Endothelial cell of umbilical vein (primary cell): ENCODE measurements around the gene TIMM10. TPM values are rescaled to one million over a fixed set of nuclear protein-coding genes. Genes with fewer than 3 reads are reported as not detected.

Experiments used
- BruUV-seq: library from RNA; stranded (reverse); fragments of 400-500 nt; replicated peaks from 2 replicates; lab custom pipeline; 2021; lab: Mats Ljungman, UMichigan
- CTCF ChIA-PET: fragments of 300-600, 350-600 bp; sonication (Branson Sonifier 250); formaldehyde crosslinking; loops from one replicate; lab custom pipeline; 2021; ENCODE audit warnings: antibody characterized with exemption, inconsistent platforms; lab: Charles Lee
- POLR2A ChIA-PET: fragments of 300-600, 350-600 bp; sonication (Branson Sonifier 250); formaldehyde crosslinking; loops from one replicate; lab custom pipeline; 2021; ENCODE audit warnings: antibody characterized with exemption, inconsistent platforms; lab: Charles Lee
- DNase-seq: peaks from one replicate; pipeline ENCODE4 v3.0.0-alpha.2; 2011; ENCODE audit warnings: low read depth, low spot score
- FAIRE-seq: peaks from 2 replicates; lab custom pipeline; 2011; peaks lifted over from hg19 to GRCh38; lab: Jason Lieb, UNC
- H2AFZ ChIP-seq: 2 replicates; pipeline ENCODE4 v1.6.0; 2012; ENCODE audit warnings: low read depth, low read length, control low read depth, inconsistent platforms
- H3K27ac ChIP-seq: 2 replicates; pipeline ENCODE4 v1.5.1; 2011; ENCODE audit warnings: low read depth, mild to moderate bottlenecking, control low read depth, low read length, moderate library complexity; ENCODE audit not compliant: insufficient read depth
- H3K27me3 ChIP-seq, 2 experiments: 2 replicates each; pipeline versions ENCODE4 v1.6.0 to v1.6.1; 2011; ENCODE audit warnings: low read length in 2 of 2, mixed read lengths in 1 of 2; ENCODE audit not compliant: control insufficient read depth in 2 of 2, insufficient read depth in 2 of 2
- H3K36me3 ChIP-seq, 2 experiments: 2 replicates in 1 of 2; 3 replicates in 1 of 2; pipeline ENCODE4 v1.5.1; 2011; ENCODE audit warnings: low read length in 2 of 2, mild to moderate bottlenecking in 1 of 2, moderate library complexity in 1 of 2; ENCODE audit not compliant: control insufficient read depth in 2 of 2, insufficient read depth in 2 of 2; ENCODE audit errors: extremely low read depth in 1 of 2
- H3K4me1 ChIP-seq: 3 replicates; pipeline ENCODE4 v1.5.1; 2011; ENCODE audit warnings: mild to moderate bottlenecking, low read length; ENCODE audit not compliant: control insufficient read depth, insufficient read depth; ENCODE audit errors: extremely low read depth
- H3K4me2 ChIP-seq: 2 replicates; pipeline ENCODE4 v1.6.1; 2011; ENCODE audit warnings: low read length, control low read depth, mixed read lengths; ENCODE audit not compliant: insufficient read depth
- H3K4me3 ChIP-seq, 3 experiments: fragments of 200-600 bp in 1 of 3; sonication (generic), shearing (Covaris generic) in 1 of 3; replicated peaks in 1 of 3; 2 replicates each; pipeline ENCODE4 v1.5.1; 2011 to 2016; ENCODE audit warnings: control low read depth in 3 of 3, low read length in 3 of 3, mild to moderate bottlenecking in 2 of 3, inconsistent platforms in 1 of 3, low read depth in 1 of 3, moderate library complexity in 1 of 3; ENCODE audit not compliant: insufficient read depth in 1 of 3
- H3K79me2 ChIP-seq: 2 replicates; pipeline ENCODE4 v1.6.0; 2012; ENCODE audit warnings: low read length, inconsistent platforms; ENCODE audit not compliant: control insufficient read depth, insufficient read depth
- H3K9ac ChIP-seq: replicated peaks from 2 replicates; pipeline ENCODE3; 2011; ENCODE audit warnings: low read length, control low read depth; ENCODE audit not compliant: insufficient read depth; ENCODE audit errors: extremely low read depth
- H3K9me1 ChIP-seq: replicated peaks from 3 replicates; pipeline ENCODE4 v1.6.0; 2011; ENCODE audit warnings: mild to moderate bottlenecking, low read length; ENCODE audit not compliant: control insufficient read depth, insufficient read depth; ENCODE audit errors: extremely low read depth
- H3K9me3 ChIP-seq: replicated peaks from 2 replicates; pipeline ENCODE4 v1.5.1; 2012; ENCODE audit warnings: low read length, inconsistent platforms; ENCODE audit not compliant: control insufficient read depth, insufficient read depth
- H4K20me1 ChIP-seq: replicated peaks from 2 replicates; pipeline ENCODE3; 2011; ENCODE audit warnings: mild to moderate bottlenecking, low read length; ENCODE audit not compliant: control insufficient read depth, insufficient read depth; ENCODE audit errors: extremely low read depth
- EZH2 ChIP-seq: IDR thresholded peaks from 2 replicates; pipeline ENCODE4 v1.6.1; 2012; ENCODE audit warnings: borderline replicate concordance, low read depth, mild to moderate bottlenecking, moderate library complexity, low read length, inconsistent platforms; ENCODE audit not compliant: severe bottlenecking
- FOS ChIP-seq: IDR thresholded peaks from 2 replicates; pipeline ENCODE4 v1.6.1; 2011; ENCODE audit warnings: mild to moderate bottlenecking, low read length, moderate library complexity, borderline replicate concordance; ENCODE audit not compliant: insufficient read depth
- GATA2 ChIP-seq: IDR thresholded peaks from 2 replicates; pipeline ENCODE4 v1.7.0; 2011; ENCODE audit warnings: low read depth, mild to moderate bottlenecking, moderate library complexity, mixed read lengths, low read length; ENCODE audit not compliant: insufficient read length, insufficient read depth
- JUN ChIP-seq: IDR thresholded peaks from 2 replicates; pipeline ENCODE4 v1.6.1; 2011; ENCODE audit warnings: borderline replicate concordance, low read depth; ENCODE audit not compliant: insufficient read length, insufficient read depth
- MAX ChIP-seq: IDR thresholded peaks from 2 replicates; pipeline ENCODE4 v1.6.1; 2011; ENCODE audit not compliant: insufficient read depth, insufficient read length
- MYC ChIP-seq: IDR thresholded peaks from one replicate; pipeline ENCODE4 v1.6.1; 2011; ENCODE audit warnings: mild to moderate bottlenecking, low read depth, low read length
- POLR2A ChIP-seq: IDR thresholded peaks from 2 replicates; pipeline ENCODE4 v1.6.1; 2012; ENCODE audit warnings: low read depth, mild to moderate bottlenecking, control low read depth, low read length
- POLR2AphosphoS5 ChIP-seq: IDR thresholded peaks from 2 replicates; pipeline ENCODE4 v1.6.1; 2012; ENCODE audit warnings: low read depth, mild to moderate bottlenecking, control low read depth, low read length, moderate library complexity; ENCODE audit not compliant: insufficient read depth
- dilution Hi-C: fragments of 300-500 bp; cut with MboI; formaldehyde crosslinking; loops from one replicate; pipeline ENCODE4 v1.15.0; 2019; ENCODE audit warnings: low sequenced_read_pairs; ENCODE audit not compliant: extremely low pct_ligation_motif_present
- intact Hi-C: fragments of 100-400 bp; cut with micrococcal nuclease; formaldehyde crosslinking; loops from one replicate; pipeline ENCODE4 v1.10.0; 2022
- polyA plus RNA-seq, 4 experiments: library from polyadenylated mRNA; depleted of rRNA in 3 of 4; stranded (reverse) in 3 of 4; unstranded in 1 of 4; fragments of >200 nt; gene quantifications; 2 replicates each; pipeline versions ENCODE4 v1.2.1 to v1.2.3, GENCODE V29; 2011 to 2012; ENCODE audit warnings: missing spikeins in 1 of 4
- total RNA-seq: library from RNA; stranded (reverse); gene quantifications from 2 replicates; pipeline ENCODE4 v1.2.3, GENCODE V29; 2021
- TF ChIP-seq, protein P1 (sequence below), 2 donors: IDR thresholded peaks; 1 replicate in 1 of 2; 2 replicates in 1 of 2; pipeline ENCODE4 v1.5.1; 2011; ENCODE audit warnings: low read length in 2 of 2, mild to moderate bottlenecking in 2 of 2, moderate library complexity in 2 of 2, control low read depth in 1 of 2, inconsistent platforms in 1 of 2, low read depth in 1 of 2; ENCODE audit not compliant: insufficient read depth in 1 of 2; ENCODE audit errors: extremely low read depth in 1 of 2

TIMM10 gene
- total and polyA plus RNA-seq, 2 donors (not counting 3 experiments of a cell fraction or from before 2014, with no cell fraction given) = 64.2 to 128 TPM

- POLR2A ChIA-PET = interaction anchor here (0.7 kb wide), 1 partner anchor 15 kb away, joined by 4 read pairs; no protein-coding TSS in a partner anchor
- Histone ChIP-seq H3K9me3 (no peaks in the 10 kb centered on the region), H3K79me2 (no peaks in the 10 kb centered on the region), H3K27ac (no peak overlapping the region), H3K4me1 (peaks cover 7% of the 10 kb centered on the region), H3K9ac (no peak overlapping the region), H3K27me3 (no peaks in the 10 kb centered on the region), H2AFZ (no peak overlapping the region), H3K36me3 (no peaks in the 10 kb centered on the region), H3K4me3 (no peak overlapping the region), H3K9me1 (no peaks in the 10 kb centered on the region), H3K4me2 (no peak overlapping the region), H4K20me1 (no peaks in the 10 kb centered on the region)
- intact Hi-C loops (no loop called here), dilution Hi-C loops (no loop called here)
- TF ChIP-seq POLR2AphosphoS5 = no peak
- TF ChIP-seq, protein P1, sequence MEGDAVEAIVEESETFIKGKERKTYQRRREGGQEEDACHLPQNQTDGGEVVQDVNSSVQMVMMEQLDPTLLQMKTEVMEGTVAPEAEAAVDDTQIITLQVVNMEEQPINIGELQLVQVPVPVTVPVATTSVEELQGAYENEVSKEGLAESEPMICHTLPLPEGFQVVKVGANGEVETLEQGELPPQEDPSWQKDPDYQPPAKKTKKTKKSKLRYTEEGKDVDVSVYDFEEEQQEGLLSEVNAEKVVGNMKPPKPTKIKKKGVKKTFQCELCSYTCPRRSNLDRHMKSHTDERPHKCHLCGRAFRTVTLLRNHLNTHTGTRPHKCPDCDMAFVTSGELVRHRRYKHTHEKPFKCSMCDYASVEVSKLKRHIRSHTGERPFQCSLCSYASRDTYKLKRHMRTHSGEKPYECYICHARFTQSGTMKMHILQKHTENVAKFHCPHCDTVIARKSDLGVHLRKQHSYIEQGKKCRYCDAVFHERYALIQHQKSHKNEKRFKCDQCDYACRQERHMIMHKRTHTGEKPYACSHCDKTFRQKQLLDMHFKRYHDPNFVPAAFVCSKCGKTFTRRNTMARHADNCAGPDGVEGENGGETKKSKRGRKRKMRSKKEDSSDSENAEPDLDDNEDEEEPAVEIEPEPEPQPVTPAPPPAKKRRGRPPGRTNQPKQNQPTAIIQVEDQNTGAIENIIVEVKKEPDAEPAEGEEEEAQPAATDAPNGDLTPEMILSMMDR (IDR thresholded peaks at IDR 0.05; ENCODE audit: extremely low read depth in 1 of 2, insufficient read depth in 1 of 2, low read depth in 1 of 2, low read length in 2 of 2) = no peak
- no peak for TF ChIP-seq JUN
- no peak for TF ChIP-seq GATA2
- no peak for TF ChIP-seq MYC
- TF ChIP-seq POLR2A = no peak
- no peak for TF ChIP-seq MAX
- TF ChIP-seq FOS = no peak
- TF ChIP-seq EZH2 = no peak
- FAIRE-seq = no peak
- CTCF ChIA-PET = no interaction called here
- no TSS peak for BruUV-seq
- no peak for DNase-seq
Measured at GRCh38 chr11:57498540-57498939, 32.0 kb downstream of the TIMM10 start.
